Measurements from ENCODE around the gene TPRG1L.

DNA sequence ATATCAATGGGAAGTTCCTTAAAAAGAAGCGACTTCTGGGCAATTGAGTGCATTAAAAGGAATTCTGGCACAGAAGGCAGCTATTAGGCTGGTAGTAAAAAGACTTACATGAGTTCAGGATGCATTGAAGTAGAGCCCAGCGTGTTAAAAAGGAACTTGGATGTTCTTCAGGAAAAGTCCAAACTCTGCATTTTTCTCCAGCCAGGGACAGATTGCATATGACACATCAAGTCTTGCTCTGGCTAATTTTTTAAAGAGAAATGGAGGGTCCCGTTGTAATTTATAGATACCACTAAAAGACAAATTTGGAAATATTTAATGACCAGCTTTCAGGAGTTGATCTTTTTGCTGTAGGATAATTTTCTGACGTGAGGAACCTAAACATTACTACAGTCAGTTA lies 1.2 kb downstream of the TPRG1L start:
- TF ChIP-seq, protein P1, sequence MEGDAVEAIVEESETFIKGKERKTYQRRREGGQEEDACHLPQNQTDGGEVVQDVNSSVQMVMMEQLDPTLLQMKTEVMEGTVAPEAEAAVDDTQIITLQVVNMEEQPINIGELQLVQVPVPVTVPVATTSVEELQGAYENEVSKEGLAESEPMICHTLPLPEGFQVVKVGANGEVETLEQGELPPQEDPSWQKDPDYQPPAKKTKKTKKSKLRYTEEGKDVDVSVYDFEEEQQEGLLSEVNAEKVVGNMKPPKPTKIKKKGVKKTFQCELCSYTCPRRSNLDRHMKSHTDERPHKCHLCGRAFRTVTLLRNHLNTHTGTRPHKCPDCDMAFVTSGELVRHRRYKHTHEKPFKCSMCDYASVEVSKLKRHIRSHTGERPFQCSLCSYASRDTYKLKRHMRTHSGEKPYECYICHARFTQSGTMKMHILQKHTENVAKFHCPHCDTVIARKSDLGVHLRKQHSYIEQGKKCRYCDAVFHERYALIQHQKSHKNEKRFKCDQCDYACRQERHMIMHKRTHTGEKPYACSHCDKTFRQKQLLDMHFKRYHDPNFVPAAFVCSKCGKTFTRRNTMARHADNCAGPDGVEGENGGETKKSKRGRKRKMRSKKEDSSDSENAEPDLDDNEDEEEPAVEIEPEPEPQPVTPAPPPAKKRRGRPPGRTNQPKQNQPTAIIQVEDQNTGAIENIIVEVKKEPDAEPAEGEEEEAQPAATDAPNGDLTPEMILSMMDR (IDR thresholded peaks at IDR 0.05; ENCODE audit: insufficient read depth, low read length): no peak
- TF ChIP-seq POLR2AphosphoS5 (IDR thresholded peaks at IDR 0.05; ENCODE audit: low read depth) (no peak), GABPA (IDR thresholded peaks at IDR 0.05; ENCODE audit: low read depth) (no peak)
- TF ChIP-seq, protein P2, sequence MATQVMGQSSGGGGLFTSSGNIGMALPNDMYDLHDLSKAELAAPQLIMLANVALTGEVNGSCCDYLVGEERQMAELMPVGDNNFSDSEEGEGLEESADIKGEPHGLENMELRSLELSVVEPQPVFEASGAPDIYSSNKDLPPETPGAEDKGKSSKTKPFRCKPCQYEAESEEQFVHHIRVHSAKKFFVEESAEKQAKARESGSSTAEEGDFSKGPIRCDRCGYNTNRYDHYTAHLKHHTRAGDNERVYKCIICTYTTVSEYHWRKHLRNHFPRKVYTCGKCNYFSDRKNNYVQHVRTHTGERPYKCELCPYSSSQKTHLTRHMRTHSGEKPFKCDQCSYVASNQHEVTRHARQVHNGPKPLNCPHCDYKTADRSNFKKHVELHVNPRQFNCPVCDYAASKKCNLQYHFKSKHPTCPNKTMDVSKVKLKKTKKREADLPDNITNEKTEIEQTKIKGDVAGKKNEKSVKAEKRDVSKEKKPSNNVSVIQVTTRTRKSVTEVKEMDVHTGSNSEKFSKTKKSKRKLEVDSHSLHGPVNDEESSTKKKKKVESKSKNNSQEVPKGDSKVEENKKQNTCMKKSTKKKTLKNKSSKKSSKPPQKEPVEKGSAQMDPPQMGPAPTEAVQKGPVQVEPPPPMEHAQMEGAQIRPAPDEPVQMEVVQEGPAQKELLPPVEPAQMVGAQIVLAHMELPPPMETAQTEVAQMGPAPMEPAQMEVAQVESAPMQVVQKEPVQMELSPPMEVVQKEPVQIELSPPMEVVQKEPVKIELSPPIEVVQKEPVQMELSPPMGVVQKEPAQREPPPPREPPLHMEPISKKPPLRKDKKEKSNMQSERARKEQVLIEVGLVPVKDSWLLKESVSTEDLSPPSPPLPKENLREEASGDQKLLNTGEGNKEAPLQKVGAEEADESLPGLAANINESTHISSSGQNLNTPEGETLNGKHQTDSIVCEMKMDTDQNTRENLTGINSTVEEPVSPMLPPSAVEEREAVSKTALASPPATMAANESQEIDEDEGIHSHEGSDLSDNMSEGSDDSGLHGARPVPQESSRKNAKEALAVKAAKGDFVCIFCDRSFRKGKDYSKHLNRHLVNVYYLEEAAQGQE (IDR thresholded peaks at IDR 0.05; ENCODE audit: insufficient replicate concordance, low read depth): no peak

Data from HL-60 (cell line).